Liver (tissue), 9 donors: ENCODE results near the gene TP53. TPM values are rescaled to one million over a fixed set of nuclear protein-coding genes. Genes with fewer than 3 reads are reported as not detected.

Source experiments
- DNase-seq: peaks from one replicate; pipeline ENCODE4 v3.0.0-alpha.2; 2017; ENCODE audit warnings: low spot score
- H3K27ac ChIP-seq, 2 donors: one replicate each; pipeline ENCODE4 v1.7.0; 2013; ENCODE audit warnings: inconsistent platforms in 2 of 2, low read length in 2 of 2, control low read depth in 1 of 2, low read depth in 1 of 2, mild to moderate bottlenecking in 1 of 2
- H3K27me3 ChIP-seq, 4 donors: one replicate each; pipeline versions ENCODE4 v1.6.1 to v1.7.0; 2013; ENCODE audit warnings: low read length in 3 of 4, inconsistent platforms in 1 of 4, mild to moderate bottlenecking in 1 of 4, moderate library complexity in 1 of 4; ENCODE audit not compliant: control insufficient read depth in 4 of 4, insufficient read depth in 4 of 4
- H3K36me3 ChIP-seq, 4 donors: one replicate each; pipeline versions ENCODE4 v1.6.1 to v1.7.0; 2013; ENCODE audit warnings: low read length in 3 of 4, mild to moderate bottlenecking in 3 of 4, low read depth in 1 of 4, moderate library complexity in 1 of 4; ENCODE audit not compliant: control insufficient read depth in 4 of 4, insufficient read depth in 3 of 4
- H3K4me1 ChIP-seq, 4 donors: one replicate each; pipeline versions ENCODE4 v1.6.1 to v1.7.0; 2013; ENCODE audit warnings: low read length in 3 of 4, mild to moderate bottlenecking in 3 of 4, moderate library complexity in 1 of 4; ENCODE audit not compliant: control insufficient read depth in 4 of 4, insufficient read depth in 4 of 4
- H3K4me3 ChIP-seq, 3 donors: one replicate each; pipeline versions ENCODE4 v1.6.1 to v1.7.0; 2013; ENCODE audit warnings: low read length in 3 of 3, control low read depth in 1 of 3, low read depth in 1 of 3, mild to moderate bottlenecking in 1 of 3
- H3K9ac ChIP-seq, 2 donors: one replicate each; pipeline ENCODE4 v1.7.0; 2013; ENCODE audit warnings: low read length in 2 of 2, mild to moderate bottlenecking in 2 of 2, moderate library complexity in 2 of 2, control low read depth in 1 of 2, low read depth in 1 of 2
- H3K9me3 ChIP-seq, 4 donors: one replicate each; pipeline versions ENCODE4 v1.6.1 to v1.7.0; 2013; ENCODE audit warnings: low read length in 3 of 4; ENCODE audit not compliant: control insufficient read depth in 4 of 4
- FOXA1 ChIP-seq: IDR thresholded peaks from 2 replicates; pipeline ENCODE4 v1.6.1; 2016; ENCODE audit warnings: antibody characterized with exemption
- FOXA2 ChIP-seq: IDR thresholded peaks from 2 replicates; pipeline ENCODE4 v1.6.1; 2016; ENCODE audit warnings: antibody characterized with exemption
- JUND ChIP-seq, 2 donors: IDR thresholded peaks; 2 replicates each; pipeline ENCODE4 v1.6.1; 2016; ENCODE audit warnings: antibody characterized with exemption in 2 of 2
- MAX ChIP-seq: IDR thresholded peaks from 2 replicates; pipeline ENCODE4 v1.6.1; 2016; ENCODE audit warnings: antibody characterized with exemption
- NR2F2 ChIP-seq: IDR thresholded peaks from 2 replicates; pipeline ENCODE4 v1.6.1; 2016; ENCODE audit warnings: antibody characterized with exemption
- REST ChIP-seq: IDR thresholded peaks from 2 replicates; pipeline ENCODE4 v1.6.1; 2016; ENCODE audit warnings: antibody characterized with exemption, mild to moderate bottlenecking
- SP1 ChIP-seq: IDR thresholded peaks from 2 replicates; pipeline ENCODE4 v1.6.1; 2018; ENCODE audit warnings: antibody characterized with exemption, mild to moderate bottlenecking
- TAF1 ChIP-seq: conservative IDR thresholded peaks from 2 replicates; pipeline ENCODE4 v1.6.1; 2016; ENCODE audit warnings: antibody characterized with exemption, mild to moderate bottlenecking
- ZBTB33 ChIP-seq: IDR thresholded peaks from 2 replicates; pipeline ENCODE4 v1.6.1; 2016; ENCODE audit warnings: antibody characterized with exemption
- WGBS: extraction: QIAGEN DNeasy Blood & Tissue Kit; methylation state at CpG from one replicate; pipeline ENCODE4 v1.1.7; 2013; 5-methylcytosine and 5-hydroxymethylcytosine counted together
- polyA plus RNA-seq, 2 donors: library from polyadenylated mRNA; stranded (reverse) in 1 of 2; unstranded in 1 of 2; fragments of 200-250 nt in 1 of 2; fragments of >200 nt in 1 of 2; fragmentation: Nextera tagmentation in 1 of 2; extraction: Ambion mirVana in 1 of 2; gene quantifications; one replicate each; pipeline versions ENCODE4 v1.2.1 to v1.2.3, GENCODE V29; 2013 to 2015
- total RNA-seq, 2 donors: library from RNA; depleted of rRNA; stranded (reverse); fragments of >200 nt; gene quantifications; one replicate each; pipeline ENCODE4 v1.2.3, GENCODE V29; 2014
- donor health status: healthy.
- donor health status: healthy.
- donor health status: healthy.
- donor health status: healthy.
- donor health status: healthy.

TP53 gene
- total and polyA plus RNA-seq, 4 donors = 8.3 to 18.4 (median 12.6) TPM

DNA sequence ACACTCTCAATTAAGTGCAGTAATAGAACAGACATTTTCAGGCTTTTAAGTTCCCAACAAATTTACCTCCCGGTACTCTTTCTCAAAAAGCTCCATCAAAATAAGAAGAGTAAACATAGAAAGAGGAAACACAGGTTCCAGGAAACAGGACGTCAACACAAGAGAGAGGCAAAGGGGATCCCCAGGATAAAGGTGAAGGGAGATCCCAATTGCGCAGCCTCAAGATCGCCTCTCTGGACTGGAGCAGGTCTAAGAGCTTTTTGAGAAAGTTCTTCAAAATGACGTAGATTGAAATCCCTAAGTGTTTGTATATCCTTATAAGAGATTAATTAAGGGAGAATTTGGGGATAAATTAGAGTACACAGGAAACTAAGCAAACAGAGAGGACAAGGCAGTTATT, 68.7 kb downstream of the TP53 start:
- H3K27me3 ChIP-seq = no peaks in the 10 kb centered on the region
- TF ChIP-seq FOXA2 = no peak
- no peak for TF ChIP-seq REST
- TF ChIP-seq SP1 = no peak
- no peak for TF ChIP-seq NR2F2
- TF ChIP-seq JUND (IDR thresholded peaks at IDR 0.05) = no peak
- TF ChIP-seq FOXA1 = no peak
- no peak for TF ChIP-seq TAF1
- no peak for TF ChIP-seq ZBTB33
- TF ChIP-seq MAX = no peak
- no peaks in the 10 kb centered on the region for H3K36me3 ChIP-seq
- 83% methylated on average over 5 of the region's 5 CpGs for WGBS
- H3K27ac ChIP-seq = no peak overlapping the region
- H3K9me3 ChIP-seq = no peaks in the 10 kb centered on the region
- no peak overlapping the region for H3K4me3 ChIP-seq
- peaks cover 0 to 13% (median 9%) of the 10 kb centered on the region in 4 donors for H3K4me1 ChIP-seq
- no peak overlapping the region for H3K9ac ChIP-seq
- DNase-seq = no peak

Other genes with a start within 250 kb of the TP53 start
- under 1 TPM; 0.19 to 0.25 TPM for gene FGF11, start 248.0 kb downstream of the TP53 start, total RNA-seq
- gene FGF11, start 248.0 kb downstream of the TP53 start, polyA plus RNA-seq = under 1 TPM; 0.17 to 0.21 TPM
- 1 to 10 TPM; 4.2 to 7.4 TPM for gene CHRNB1, start 242.4 kb downstream of the TP53 start, total RNA-seq
- gene CHRNB1, start 242.4 kb downstream of the TP53 start, polyA plus RNA-seq = 10 to 100 TPM in 1 of 2 donors, 1 to 10 TPM in 1; 7.0 to 11.5 TPM
- gene ZBTB4, start 207.9 kb downstream of the TP53 start, total RNA-seq = 1 to 10 TPM; 4.6 to 6.0 TPM
- gene ZBTB4, start 207.9 kb downstream of the TP53 start, polyA plus RNA-seq = 1 to 10 TPM; 1.5 to 5.7 TPM
- not detected for gene SLC35G6, start 206.0 kb downstream of the TP53 start, total RNA-seq
- gene SLC35G6, start 206.0 kb downstream of the TP53 start, polyA plus RNA-seq = not detected
- 10 to 100 TPM; 53.5 to 54.4 TPM for gene POLR2A, start 203.1 kb downstream of the TP53 start, total RNA-seq
- 10 to 100 TPM; 13.3 to 16.2 TPM for gene POLR2A, start 203.1 kb downstream of the TP53 start, polyA plus RNA-seq
- gene TNFSF12, start 138.4 kb downstream of the TP53 start, total RNA-seq = 1 to 10 TPM; 4.2 to 5.7 TPM
- gene TNFSF12, start 138.4 kb downstream of the TP53 start, polyA plus RNA-seq = 10 to 100 TPM in 1 of 2 donors, 1 to 10 TPM in 1; 5.2 to 13.1 TPM
- gene TNFSF13, start 128.7 kb downstream of the TP53 start, total RNA-seq = 1 to 10 TPM; 1.4 to 4.6 TPM
- 1 to 10 TPM; 4.4 to 9.3 TPM for gene TNFSF13, start 128.7 kb downstream of the TP53 start, polyA plus RNA-seq
- 10 to 100 TPM; 21.3 to 29.2 TPM for gene SENP3, start 125.6 kb downstream of the TP53 start, total RNA-seq
- gene SENP3, start 125.6 kb downstream of the TP53 start, polyA plus RNA-seq = 10 to 100 TPM in 1 of 2 donors, 1 to 10 TPM in 1; 4.9 to 18.2 TPM
- 10 to 100 TPM; 15.8 to 50.4 TPM for gene CD68, start 107.9 kb downstream of the TP53 start, total RNA-seq
- 10 to 100 TPM; 14.2 to 88.6 TPM for gene CD68, start 107.9 kb downstream of the TP53 start, polyA plus RNA-seq
- 100 to 1,000 TPM in 1 of 2 donors, 10 to 100 TPM in 1; 71.6 to 111 TPM for gene MPDU1, start 103.6 kb downstream of the TP53 start, total RNA-seq
- 100 to 1,000 TPM in 1 of 2 donors, 10 to 100 TPM in 1; 55.3 to 136 TPM for gene MPDU1, start 103.6 kb downstream of the TP53 start, polyA plus RNA-seq
- under 1 TPM in 1 of 2 donors, not detected in 1; 0.17 TPM for gene SOX15, start 97.4 kb downstream of the TP53 start, total RNA-seq
- gene SOX15, start 97.4 kb downstream of the TP53 start, polyA plus RNA-seq = under 1 TPM; 0.06 to 0.33 TPM
- 10 to 100 TPM; 12.4 to 18.3 TPM for gene FXR2, start 72.6 kb downstream of the TP53 start, total RNA-seq
- gene FXR2, start 72.6 kb downstream of the TP53 start, polyA plus RNA-seq = 10 to 100 TPM in 1 of 2 donors, 1 to 10 TPM in 1; 6.8 to 17.2 TPM
- 10 to 100 TPM; 25.9 to 53.8 TPM for gene SAT2, start 59.7 kb downstream of the TP53 start, total RNA-seq
- 100 to 1,000 TPM; 158 to 181 TPM for gene SAT2, start 59.7 kb downstream of the TP53 start, polyA plus RNA-seq
- 10 to 100 TPM in 1 of 2 donors, 1 to 10 TPM in 1; 3.5 to 15.3 TPM for gene SHBG, start 57.4 kb downstream of the TP53 start, total RNA-seq
- 10 to 100 TPM; 29.0 to 61.6 TPM for gene SHBG, start 57.4 kb downstream of the TP53 start, polyA plus RNA-seq
- gene ATP1B2, start 36.6 kb downstream of the TP53 start, total RNA-seq = 1 to 10 TPM in 1 of 2 donors, under 1 TPM in 1; 0.33 to 8.3 TPM
- 1 to 10 TPM in 1 of 2 donors, under 1 TPM in 1; 0.53 to 3.4 TPM for gene ATP1B2, start 36.6 kb downstream of the TP53 start, polyA plus RNA-seq
- gene WRAP53, start 987 bp upstream of the TP53 start, total RNA-seq = 1 to 10 TPM; 1.8 to 3.3 TPM
- 1 to 10 TPM; 2.3 to 3.0 TPM for gene WRAP53, start 987 bp upstream of the TP53 start, polyA plus RNA-seq
- gene EFNB3, start 17.7 kb upstream of the TP53 start, total RNA-seq = under 1 TPM; 0.33 to 0.50 TPM
- gene EFNB3, start 17.7 kb upstream of the TP53 start, polyA plus RNA-seq = under 1 TPM; 0.19 to 0.80 TPM
- under 1 TPM; under 0.01 to 0.25 TPM for gene DNAH2, start 30.3 kb upstream of the TP53 start, total RNA-seq
- gene DNAH2, start 30.3 kb upstream of the TP53 start, polyA plus RNA-seq = under 1 TPM; 0.03 to 0.07 TPM
- 10 to 100 TPM in 1 of 2 donors, 1 to 10 TPM in 1; 3.5 to 11.5 TPM for gene KDM6B, start 146.7 kb upstream of the TP53 start, total RNA-seq
- 1 to 10 TPM; 2.5 to 3.2 TPM for gene KDM6B, start 146.7 kb upstream of the TP53 start, polyA plus RNA-seq
- 1 to 10 TPM in 1 of 2 donors, under 1 TPM in 1; 0.65 to 4.0 TPM for gene TMEM88, start 167.6 kb upstream of the TP53 start, total RNA-seq
- gene TMEM88, start 167.6 kb upstream of the TP53 start, polyA plus RNA-seq = 1 to 10 TPM; 3.3 to 4.6 TPM
- 10 to 100 TPM; 24.3 to 72.0 TPM for gene NAA38, start 170.1 kb upstream of the TP53 start, total RNA-seq
- gene NAA38, start 170.1 kb upstream of the TP53 start, polyA plus RNA-seq = 100 to 1,000 TPM in 1 of 2 donors, 10 to 100 TPM in 1; 41.6 to 118 TPM
- gene CYB5D1, start 170.5 kb upstream of the TP53 start, total RNA-seq = 10 to 100 TPM in 1 of 2 donors, 1 to 10 TPM in 1; 4.4 to 12.0 TPM
- gene CYB5D1, start 170.5 kb upstream of the TP53 start, polyA plus RNA-seq = 1 to 10 TPM; 2.5 to 8.8 TPM
- gene CHD3, start 201.3 kb upstream of the TP53 start, total RNA-seq = 10 to 100 TPM; 11.0 to 14.4 TPM
- 1 to 10 TPM; 1.9 to 3.4 TPM for gene CHD3, start 201.3 kb upstream of the TP53 start, polyA plus RNA-seq
- 1 to 10 TPM in 1 of 2 donors, under 1 TPM in 1; 0.33 to 1.4 TPM for gene RNF227, start 228.8 kb upstream of the TP53 start, total RNA-seq
- under 1 TPM; 0.17 to 0.31 TPM for gene RNF227, start 228.8 kb upstream of the TP53 start, polyA plus RNA-seq
- under 1 TPM; 0.23 to 0.67 TPM for gene KCNAB3, start 242.4 kb upstream of the TP53 start, total RNA-seq
- gene KCNAB3, start 242.4 kb upstream of the TP53 start, polyA plus RNA-seq = under 1 TPM; 0.42 to 0.43 TPM
- gene TRAPPC1, start 244.5 kb upstream of the TP53 start, total RNA-seq = 10 to 100 TPM; 15.9 to 18.4 TPM
- 10 to 100 TPM; 95.9 to 96.9 TPM for gene TRAPPC1, start 244.5 kb upstream of the TP53 start, polyA plus RNA-seq
- gene CNTROB, start 244.7 kb upstream of the TP53 start, total RNA-seq = 10 to 100 TPM; 10.5 to 12.0 TPM
- 1 to 10 TPM; 2.2 to 6.7 TPM for gene CNTROB, start 244.7 kb upstream of the TP53 start, polyA plus RNA-seq